IMR-90 (cell line): ENCODE results near the gene HS6ST3. TPM values are rescaled to one million over a fixed set of nuclear protein-coding genes. Genes with fewer than 3 reads are reported as not detected.

Experiments
- ATAC-seq: fragments of 200-7000 bp; cut with Tn5 transposase; 2 replicates; pipeline ENCODE4 v1.9.1; 2020; ENCODE audit warnings: low read depth, mild to moderate bottlenecking, moderate library complexity
- BruUV-seq: library from RNA; stranded (reverse); fragments of 400-500 nt; replicated peaks from 2 replicates; lab custom pipeline; 2021; lab: Mats Ljungman, UMichigan
- CTCF ChIA-PET: fragments of 300-600 bp; formaldehyde crosslinking; extraction: SDS; loops from one replicate; lab custom pipeline; 2021; ENCODE audit warnings: antibody characterized with exemption; lab: Yijun Ruan, JAX
- POLR2A ChIA-PET: fragments of 300-600 bp; sonication (Branson Sonifier 250); formaldehyde crosslinking; loops from one replicate; lab custom pipeline; 2022; ENCODE audit warnings: antibody characterized with exemption; ENCODE audit not compliant: unreplicated experiment; lab: Charles Lee
- DNase-seq: peaks from one replicate; pipeline ENCODE4 v3.0.0; 2013
- H2AFZ ChIP-seq: replicated peaks from 2 replicates; pipeline ENCODE3; 2013; ENCODE audit warnings: low read length, mild to moderate bottlenecking; ENCODE audit not compliant: poor library complexity
- H2AK5ac ChIP-seq: 2 replicates; pipeline ENCODE4 v1.6.1; 2013; ENCODE audit warnings: low read depth, low read length, inconsistent platforms
- H2AK9ac ChIP-seq: replicated peaks from 2 replicates; pipeline ENCODE3; 2013; ENCODE audit warnings: mild to moderate bottlenecking, low read depth, low read length, moderate library complexity; ENCODE audit not compliant: poor library complexity
- H2BK120ac ChIP-seq: 2 replicates; pipeline ENCODE4 v1.6.1; 2013; ENCODE audit warnings: low read depth, low read length, inconsistent platforms
- H2BK15ac ChIP-seq: 3 replicates; pipeline ENCODE4 v1.6.1; 2013; ENCODE audit warnings: low read depth, low read length, inconsistent platforms
- H2BK20ac ChIP-seq: 2 replicates; pipeline ENCODE4 v1.6.1; 2013; ENCODE audit warnings: low read depth, mild to moderate bottlenecking, inconsistent platforms, low read length, moderate library complexity
- H2BK5ac ChIP-seq: 2 replicates; pipeline ENCODE4 v1.6.1; 2013; ENCODE audit warnings: mild to moderate bottlenecking, low read depth, low read length, inconsistent platforms; ENCODE audit not compliant: poor library complexity, severe bottlenecking
- H3K14ac ChIP-seq: replicated peaks from 2 replicates; pipeline ENCODE4 v1.6.1; 2013; ENCODE audit warnings: low read depth, low read length, inconsistent platforms
- H3K18ac ChIP-seq: 2 replicates; pipeline ENCODE4 v1.6.1; 2013; ENCODE audit warnings: low read depth, low read length, control low read depth
- H3K23ac ChIP-seq: 2 replicates; pipeline ENCODE4 v1.6.1; 2013; ENCODE audit warnings: low read depth, low read length, inconsistent platforms
- H3K27ac ChIP-seq: 2 replicates; pipeline ENCODE4 v1.5.1; 2013; ENCODE audit warnings: mild to moderate bottlenecking, control low read depth, low read length; ENCODE audit not compliant: insufficient read depth
- H3K27me3 ChIP-seq: 2 replicates; pipeline ENCODE4 v1.6.1; 2013; ENCODE audit warnings: low read length; ENCODE audit not compliant: control insufficient read depth, insufficient read depth
- H3K36me3 ChIP-seq: 2 replicates; pipeline ENCODE4 v1.6.1; 2013; ENCODE audit warnings: low read length, mixed read lengths; ENCODE audit not compliant: control insufficient read depth, insufficient read depth
- H3K4ac ChIP-seq: 2 replicates; pipeline ENCODE4 v1.6.1; 2013; ENCODE audit warnings: low read depth, low read length, inconsistent platforms
- H3K4me1 ChIP-seq: 2 replicates; pipeline ENCODE4 v1.6.1; 2013; ENCODE audit warnings: low read length, mixed read lengths; ENCODE audit not compliant: control insufficient read depth, insufficient read depth
- H3K4me2 ChIP-seq: 2 replicates; pipeline ENCODE4 v1.6.1; 2013; ENCODE audit warnings: low read depth, mild to moderate bottlenecking, control low read depth, low read length, moderate library complexity
- H3K4me3 ChIP-seq: 2 replicates; pipeline ENCODE4 v1.5.1; 2013; ENCODE audit warnings: low read depth, mild to moderate bottlenecking, control low read depth, low read length, moderate library complexity; ENCODE audit not compliant: insufficient read depth
- H3K56ac ChIP-seq: 2 replicates; pipeline ENCODE4 v1.6.1; 2013; ENCODE audit warnings: low read length, inconsistent platforms; ENCODE audit not compliant: insufficient read depth; ENCODE audit errors: extremely low read depth
- H3K79me1 ChIP-seq, 2 experiments: 2 replicates each; pipeline ENCODE4 v1.6.1; 2013; ENCODE audit warnings: low read length in 2 of 2, inconsistent platforms in 1 of 2, low read depth in 1 of 2
- H3K9ac ChIP-seq: 2 replicates; pipeline ENCODE4 v1.6.1; 2013; ENCODE audit warnings: low read depth, low read length, control low read depth
- H3K9me1 ChIP-seq: 2 replicates; pipeline ENCODE4 v1.6.1; 2013; ENCODE audit warnings: low read length, inconsistent platforms; ENCODE audit not compliant: insufficient read depth
- H3K9me3 ChIP-seq: 2 replicates; pipeline ENCODE4 v1.6.1; 2013; ENCODE audit warnings: low read length; ENCODE audit not compliant: control insufficient read depth, insufficient read depth
- H4K20me1 ChIP-seq: 2 replicates; pipeline ENCODE4 v1.6.1; 2013; ENCODE audit warnings: low read length, inconsistent platforms; ENCODE audit not compliant: insufficient read depth
- H4K5ac ChIP-seq: 2 replicates; pipeline ENCODE4 v1.6.1; 2013; ENCODE audit warnings: mild to moderate bottlenecking, low read depth, low read length, control low read depth
- H4K8ac ChIP-seq, 2 experiments: 2 replicates each; pipeline ENCODE4 v1.6.1; 2013; ENCODE audit warnings: low read depth in 2 of 2, low read length in 2 of 2, control low read depth in 1 of 2, inconsistent platforms in 1 of 2
- H4K91ac ChIP-seq: 2 replicates; pipeline ENCODE4 v1.6.1; 2013; ENCODE audit warnings: low read depth, low read length, inconsistent platforms; ENCODE audit not compliant: insufficient read depth
- CEBPB ChIP-seq: IDR thresholded peaks from 2 replicates; pipeline ENCODE4 v1.6.1; 2012; ENCODE audit warnings: low read depth, low read length, improper control_type of control experiment
- CHD1 ChIP-seq: IDR thresholded peaks from 2 replicates; pipeline ENCODE4 v1.6.1; 2012; ENCODE audit warnings: low read depth, low read length, improper control_type of control experiment
- CTCF ChIP-seq: conservative IDR thresholded peaks from 2 replicates; pipeline ENCODE4 v1.5.1; 2012; ENCODE audit warnings: mild to moderate bottlenecking, low read depth, low read length, improper control_type of control experiment
- ELK1 ChIP-seq: fragments of 150-350 bp; IDR thresholded peaks from 2 replicates; pipeline ENCODE4 v1.6.1; 2016; ENCODE audit warnings: low read depth, mild to moderate bottlenecking, low read length, moderate library complexity, borderline replicate concordance
- FOS ChIP-seq: fragments of 150-350 bp; IDR thresholded peaks from 2 replicates; pipeline ENCODE4 v1.6.1; 2016; ENCODE audit warnings: low read depth, low read length
- MAFK ChIP-seq: IDR thresholded peaks from 2 replicates; pipeline ENCODE4 v1.6.1; 2012; ENCODE audit warnings: low read depth, low read length, improper control_type of control experiment
- MAZ ChIP-seq: IDR thresholded peaks from 2 replicates; pipeline ENCODE4 v1.6.1; 2012; ENCODE audit warnings: low read depth, mild to moderate bottlenecking, low read length, improper control_type of control experiment, moderate library complexity, borderline replicate concordance
- MXI1 ChIP-seq: IDR thresholded peaks from 2 replicates; pipeline ENCODE4 v1.6.1; 2012; ENCODE audit warnings: low read depth, mild to moderate bottlenecking, low read length, moderate library complexity, borderline replicate concordance
- NFE2L2 ChIP-seq: fragments of 150-350 bp; IDR thresholded peaks from 2 replicates; pipeline ENCODE4 v1.6.1; 2016; ENCODE audit warnings: low read depth, mild to moderate bottlenecking, low read length
- POLR2A ChIP-seq: IDR thresholded peaks from 2 replicates; pipeline ENCODE4 v1.6.1; 2012; ENCODE audit warnings: mild to moderate bottlenecking, low read depth, low read length
- RAD21 ChIP-seq: IDR thresholded peaks from 2 replicates; pipeline ENCODE4 v1.6.1; 2012; ENCODE audit warnings: low read length, improper control_type of control experiment
- RCOR1 ChIP-seq: IDR thresholded peaks from 2 replicates; pipeline ENCODE4 v1.6.1; 2012; ENCODE audit warnings: mild to moderate bottlenecking, low read length, improper control_type of control experiment; ENCODE audit not compliant: insufficient replicate concordance
- USF2 ChIP-seq: fragments of 150-350 bp; IDR thresholded peaks from 2 replicates; pipeline ENCODE4 v1.6.1; 2017; ENCODE audit warnings: mild to moderate bottlenecking, antibody characterized with exemption, low read length, low read depth
- WGBS, 2 experiments: methylation state at CpG; one replicate each; pipeline versions ENCODE4 v1.1.5 to v1.1.7; 2013; ENCODE audit warnings: missing lambda C conversion rate in 2 of 2; ENCODE audit not compliant: insufficient read length in 1 of 2; ENCODE audit errors: extremely low coverage in 2 of 2; 5-methylcytosine and 5-hydroxymethylcytosine counted together
- dilution Hi-C: fragments of 300-500 bp; cut with HindIII; formaldehyde crosslinking; loops from one replicate; pipeline ENCODE4 v1.14.3; 2018; ENCODE audit warnings: low sequenced_read_pairs; ENCODE audit not compliant: unreplicated experiment
- in situ Hi-C: fragments of 300-500 bp; cut with MboI; formaldehyde crosslinking; loops from 3 replicates; pipeline ENCODE4 v1.14.3; 2019; ENCODE audit warnings: low sequenced_read_pairs, inconsistent platforms, mixed read lengths
- intact Hi-C: fragments of 100-400 bp; cut with micrococcal nuclease; formaldehyde crosslinking; loops from 2 replicates; pipeline ENCODE4 v1.10.0; 2022
- polyA plus RNA-seq, 3 experiments: library from polyadenylated mRNA; depleted of rRNA; stranded (reverse); fragments of >200 nt; gene quantifications; 2 replicates each; pipeline ENCODE4 v1.2.3, GENCODE V29; 2012; ENCODE audit warnings: low replicate concordance in 1 of 3
- total RNA-seq: library from RNA; depleted of rRNA; stranded (reverse); fragments of >200 nt; gene quantifications from 2 replicates; pipeline ENCODE4 v1.2.3, GENCODE V29; 2012

The HS6ST3 gene
- total and polyA plus RNA-seq, 2 of the 4 experiments (the other 2 are of a cell fraction), result not detected

GRCh38 chr13:96793404-96793755 lies 703.5 kb downstream of the HS6ST3 start:
- no TSS peak for BruUV-seq
- Histone ChIP-seq H2AFZ (no peak overlapping the region), H4K20me1 (no peaks in the 10 kb centered on the region), H2AK9ac (no peak overlapping the region), H2BK5ac (no peak overlapping the region), H4K91ac (no peak overlapping the region), H4K5ac (no peak overlapping the region), H3K9me3 (no peaks in the 10 kb centered on the region), H3K27me3 (no peaks in the 10 kb centered on the region), H3K4me2 (no peak overlapping the region), H3K79me1 (no peaks in the 10 kb centered on the region), H3K4me3 (no peak overlapping the region), H3K4me1 (no peaks in the 10 kb centered on the region), H3K9ac (no peak overlapping the region), H3K23ac (no peak overlapping the region), H3K14ac (no peak overlapping the region), H2BK120ac (no peak overlapping the region), H3K18ac (no peak overlapping the region), H3K36me3 (no peaks in the 10 kb centered on the region), H3K56ac (no peak overlapping the region), H3K9me1 (no peaks in the 10 kb centered on the region), H3K27ac (no peak overlapping the region), H2BK20ac (no peak overlapping the region), H2AK5ac (no peak overlapping the region), H4K8ac (no peak overlapping the region), H3K4ac (no peak overlapping the region), H2BK15ac (no peak overlapping the region)
- ATAC-seq (no peak), DNase-seq (no peak)
- TF ChIP-seq MAZ (no peak), CHD1 (no peak), ELK1 (no peak), RAD21 (no peak), NFE2L2 (no peak), USF2 (no peak), MXI1 (no peak), POLR2A (no peak), FOS (no peak), MAFK (no peak), RCOR1 (no peak), CEBPB (no peak), CTCF (no peak)
- WGBS, 2 experiments, result no CpG with 5 or more reads among the region's 4 CpGs
- POLR2A ChIA-PET, result no interaction called here
- CTCF ChIA-PET, result no interaction called here
- in situ Hi-C loops (no loop called here), intact Hi-C loops (no loop called here), dilution Hi-C loops (no loop called here)
